CD4-positive, alpha-beta T cell (primary cell): ENCODE data around the gene ZG16B. TPM values are rescaled to one million over a fixed set of nuclear protein-coding genes. Genes with fewer than 3 reads are reported as not detected.

ENCODE experiments used
- ATAC-seq: fragments of 200-7000 bp; cut with Tn5 transposase; one replicate; pipeline ENCODE4 v1.10.0; 2022; ENCODE audit warnings: mild to moderate bottlenecking; ENCODE audit not compliant: poor library complexity
- CTCF ChIA-PET: fragments of 350-600 bp; sonication (Branson Sonifier 250); formaldehyde crosslinking; loops from one replicate; lab custom pipeline; 2021; ENCODE audit warnings: antibody characterized with exemption, inconsistent platforms; lab: Charles Lee
- POLR2A ChIA-PET: fragments of 350-600 bp; sonication (Branson Sonifier 250); formaldehyde crosslinking; loops from one replicate; lab custom pipeline; 2021; ENCODE audit warnings: antibody characterized with exemption, inconsistent platforms; lab: Charles Lee
- DNase-seq, 14 experiments: peaks; one replicate each; pipeline ENCODE4 v3.0.0-alpha.2; 2013 to 2020; ENCODE audit warnings: mixed read lengths in 2 of 14
- H3K27ac ChIP-seq, 2 donors: one replicate each; pipeline versions ENCODE4 v1.5.1 to v1.7.0; 2013; ENCODE audit warnings: low read length in 2 of 2, low read depth in 1 of 2, mild to moderate bottlenecking in 1 of 2
- H3K27me3 ChIP-seq, 2 experiments: 1 replicate in 1 of 2; 2 replicates in 1 of 2; pipeline versions ENCODE4 v1.6.1 to v1.7.0; 2013; ENCODE audit warnings: low read length in 2 of 2, control low read depth in 1 of 2, mild to moderate bottlenecking in 1 of 2, moderate library complexity in 1 of 2; ENCODE audit not compliant: insufficient read depth in 2 of 2, control insufficient read depth in 1 of 2
- H3K36me3 ChIP-seq: one replicate; pipeline ENCODE4 v1.6.1; 2013; ENCODE audit warnings: low read length, control low read depth; ENCODE audit not compliant: insufficient read depth
- H3K4me1 ChIP-seq: one replicate; pipeline ENCODE4 v1.6.1; 2013; ENCODE audit warnings: low read length, control low read depth; ENCODE audit not compliant: insufficient read depth
- H3K4me3 ChIP-seq: one replicate; pipeline ENCODE4 v1.5.1; 2013; ENCODE audit warnings: mild to moderate bottlenecking, low read length, moderate library complexity
- H3K9me3 ChIP-seq, 2 experiments: 1 replicate in 1 of 2; 2 replicates in 1 of 2; pipeline versions ENCODE4 v1.6.1 to v1.7.0; 2013; ENCODE audit warnings: low read length in 2 of 2, mild to moderate bottlenecking in 2 of 2, control low read depth in 1 of 2, moderate library complexity in 1 of 2; ENCODE audit not compliant: control insufficient read depth in 1 of 2, insufficient read depth in 1 of 2
- H3K27ac Mint-ChIP-seq: one replicate; pipeline ENCODE4 v1.8.0; 2020; ENCODE audit warnings: mixed read lengths
- H3K27me3 Mint-ChIP-seq: one replicate; pipeline ENCODE4 v1.8.0; 2021; ENCODE audit warnings: mixed read lengths
- H3K36me3 Mint-ChIP-seq: one replicate; pipeline ENCODE4 v1.8.0; 2021; ENCODE audit warnings: low read depth, mixed read lengths
- H3K4me1 Mint-ChIP-seq: one replicate; pipeline ENCODE4 v1.8.0; 2021; ENCODE audit warnings: low read depth, mixed read lengths
- H3K4me3 Mint-ChIP-seq: one replicate; pipeline ENCODE4 v1.8.0; 2020; ENCODE audit warnings: mild to moderate bottlenecking, mixed read lengths
- H3K9me3 Mint-ChIP-seq: one replicate; pipeline ENCODE4 v1.8.0; 2020; ENCODE audit warnings: mixed read lengths
- CTCF ChIP-seq: fragments of 200-600 bp; IDR thresholded peaks from one replicate; pipeline ENCODE4 v1.8.0; 2022; ENCODE audit warnings: antibody characterized with exemption, mild to moderate bottlenecking
- intact Hi-C, 2 experiments: fragments of 100-400 bp; cut with DNase I in 1 of 2; cut with micrococcal nuclease in 1 of 2; formaldehyde crosslinking; loops; one replicate each; pipeline versions ENCODE4 v1.15.1 to v1.9.0; 2023 to 2025; cut with DNase I, micrococcal nuclease
- total RNA-seq, 174 experiments: library from RNA in 2 of 174; stranded (reverse) in 2 of 174; gene quantifications; one replicate each; pipeline ENCODE4 v1.2.3 and lab custom pipeline; 2021 to 2026

ZG16B gene
- total RNA-seq, 2 experiments from 2014 or later: not detected

- H3K4me1 Mint-ChIP-seq: peaks cover 7% of the 10 kb centered on the region
- Histone ChIP-seq H3K27me3 (peaks cover 0 to 8% of the 10 kb centered on the region in 2 experiments), H3K36me3 (no peaks in the 10 kb centered on the region), H3K4me3 (no peak overlapping the region), H3K27ac (no peak overlapping the region), H3K9me3 (no peaks in the 10 kb centered on the region), H3K4me1 (peaks cover 33% of the 10 kb centered on the region)
- peak overlapping the region; percentile 45 for H3K4me3 Mint-ChIP-seq
- intact Hi-C loops: no loop called here
- H3K36me3 Mint-ChIP-seq: no peaks in the 10 kb centered on the region
- ATAC-seq (no peak), DNase-seq (peak in 2 of 14 experiments; percentile 14 to 15)
- POLR2A ChIA-PET: interaction anchor here (3.6 kb wide), 1 partner anchor 30 kb away, joined by 16 read pairs; the partner anchor contains the start of gene SRRM2
- no peak for TF ChIP-seq CTCF
- no peaks in the 10 kb centered on the region for H3K9me3 Mint-ChIP-seq
- H3K27me3 Mint-ChIP-seq: peaks cover 7% of the 10 kb centered on the region
- H3K27ac Mint-ChIP-seq: no peak overlapping the region
- CTCF ChIA-PET: no interaction called here
These were observed 46.3 kb upstream of the ZG16B start for GRCh38 chr16:2783581-2784357.

GRCh38 chr16:2784358-2785100 lies 45.6 kb upstream of the ZG16B start:
- no peaks in the 10 kb centered on the region for H3K36me3 ChIP-seq
- Mint-ChIP-seq H3K36me3 (no peaks in the 10 kb centered on the region), H3K4me3 (peak overlapping the region; percentile 93), H3K27ac (peak overlapping the region; percentile 68), H3K9me3 (no peaks in the 10 kb centered on the region), H3K4me1 (peaks cover 4% of the 10 kb centered on the region), H3K27me3 (peaks cover 10% of the 10 kb centered on the region)
- DNase-seq: peak in 1 of 14 experiments; percentile 46
- no peak for ATAC-seq
- no peak for TF ChIP-seq CTCF
- ChIA-PET CTCF (no interaction called here), POLR2A (interaction anchor here (0.9 to 3.6 kb wide), 2 partner anchors 31 to 98 kb away, joined by 3 to 16 read pairs; partner anchors contain the start of genes FLYWCH2 and SRRM2)
- peaks cover 25% of the 10 kb centered on the region for H3K4me1 ChIP-seq
- no peak overlapping the region for H3K27ac ChIP-seq
- intact Hi-C loops: no loop called here
- no peaks in the 10 kb centered on the region for H3K9me3 ChIP-seq
- H3K27me3 ChIP-seq: peaks cover 3 to 10% of the 10 kb centered on the region in 2 experiments
- H3K4me3 ChIP-seq: peak overlapping the region; percentile 60

GRCh38 chr16:2785101-2785991 lies 44.8 kb upstream of the ZG16B start:
- intact Hi-C loops: no loop called here
- CTCF ChIA-PET: no interaction called here

More at GRCh38 chr16:2785101-2785991, 44.8 kb upstream of the ZG16B start:
- Histone ChIP-seq H3K27me3 (peaks cover 5 to 16% of the 10 kb centered on the region in 2 experiments), H3K9me3 (no peaks in the 10 kb centered on the region), H3K4me1 (peaks cover 24% of the 10 kb centered on the region), H3K36me3 (no peaks in the 10 kb centered on the region), H3K4me3 (peak overlapping the region; percentile 60), H3K27ac (no peak overlapping the region)
- ATAC-seq (peak; percentile 71), DNase-seq (peak in 9 of 14 experiments; percentile 19 to 67 (median 35))
- Mint-ChIP-seq H3K27ac (peak overlapping the region; percentile 68), H3K36me3 (no peaks in the 10 kb centered on the region), H3K9me3 (no peaks in the 10 kb centered on the region), H3K27me3 (peaks cover 16% of the 10 kb centered on the region), H3K4me1 (peaks cover 4% of the 10 kb centered on the region), H3K4me3 (peak overlapping the region; percentile 93)
- POLR2A ChIA-PET: interaction anchor here (0.9 to 3.6 kb wide), 2 partner anchors 32 to 98 kb away, joined by 3 to 16 read pairs; partner anchors contain the start of genes FLYWCH2 and SRRM2
- peak; percentile 47 for TF ChIP-seq CTCF
